ENCODE data around the gene GABPB2. TPM values are rescaled to one million over a fixed set of nuclear protein-coding genes. Genes with fewer than 3 reads are reported as not detected.

Gene GABPB2
- total and polyA plus RNA-seq, 4 donors = 0.94 to 13.3 (median 4.4) TPM

Small RNA genes within 50 kb of the gene (small RNA-seq; reads per million reads assigned to genes)
- gene RNU6-884P = not detected

Other genes with a start within 250 kb of the GABPB2 start
- gene ARNT, start 194.2 kb upstream of the GABPB2 start, total RNA-seq = 10 to 100 TPM; 23.2 to 45.9 TPM
- gene ARNT, start 194.2 kb upstream of the GABPB2 start, polyA plus RNA-seq = 10 to 100 TPM; 11.2 to 13.9 TPM
- gene CTXND2, start 183.6 kb upstream of the GABPB2 start, total RNA-seq = not detected
- gene CTXND2, start 183.6 kb upstream of the GABPB2 start, polyA plus RNA-seq = not detected
- 10 to 100 TPM; 20.8 to 23.7 TPM for gene SETDB1, start 144.4 kb upstream of the GABPB2 start, total RNA-seq
- 1 to 10 TPM; 5.4 to 7.3 TPM for gene SETDB1, start 144.4 kb upstream of the GABPB2 start, polyA plus RNA-seq
- gene CERS2, start 95.9 kb upstream of the GABPB2 start, total RNA-seq = 100 to 1,000 TPM; 212 to 346 TPM
- gene CERS2, start 95.9 kb upstream of the GABPB2 start, polyA plus RNA-seq = 100 to 1,000 TPM; 215 to 340 TPM
- 10 to 100 TPM; 15.8 to 18.2 TPM for gene ANXA9, start 88.5 kb upstream of the GABPB2 start, total RNA-seq
- gene ANXA9, start 88.5 kb upstream of the GABPB2 start, polyA plus RNA-seq = 10 to 100 TPM in 1 of 2 donors, 1 to 10 TPM in 1; 7.5 to 24.0 TPM
- gene MINDY1, start 63.9 kb upstream of the GABPB2 start, total RNA-seq = 10 to 100 TPM in 1 of 2 donors, 1 to 10 TPM in 1; 9.8 to 21.3 TPM
- gene MINDY1, start 63.9 kb upstream of the GABPB2 start, polyA plus RNA-seq = 1 to 10 TPM; 7.3 to 8.3 TPM
- gene PRUNE1, start 62.3 kb upstream of the GABPB2 start, total RNA-seq = 1 to 10 TPM; 6.1 to 9.0 TPM
- gene PRUNE1, start 62.3 kb upstream of the GABPB2 start, polyA plus RNA-seq = 10 to 100 TPM in 1 of 2 donors, 1 to 10 TPM in 1; 9.9 to 10.6 TPM
- gene BNIPL, start 34.2 kb upstream of the GABPB2 start, total RNA-seq = under 1 TPM; 0.09 to 0.84 TPM
- gene BNIPL, start 34.2 kb upstream of the GABPB2 start, polyA plus RNA-seq = under 1 TPM; 0.13 to 0.15 TPM
- 1 to 10 TPM; 1.5 to 2.2 TPM for gene C1orf56, start 23.0 kb upstream of the GABPB2 start, total RNA-seq
- gene C1orf56, start 23.0 kb upstream of the GABPB2 start, polyA plus RNA-seq = 10 to 100 TPM in 1 of 2 donors, 1 to 10 TPM in 1; 4.3 to 11.2 TPM
- gene CDC42SE1, start 11.1 kb upstream of the GABPB2 start, total RNA-seq = 10 to 100 TPM; 16.7 to 28.1 TPM
- 10 to 100 TPM in 1 of 2 donors, 1 to 10 TPM in 1; 9.5 to 16.7 TPM for gene CDC42SE1, start 11.1 kb upstream of the GABPB2 start, polyA plus RNA-seq
- gene MLLT11, start 10.4 kb upstream of the GABPB2 start, total RNA-seq = under 1 TPM; 0.17 to 0.23 TPM
- gene MLLT11, start 10.4 kb upstream of the GABPB2 start, polyA plus RNA-seq = under 1 TPM; 0.31 to 0.64 TPM
- 1 to 10 TPM; 1.4 to 1.5 TPM for gene SEMA6C, start 75.9 kb downstream of the GABPB2 start, total RNA-seq
- gene SEMA6C, start 75.9 kb downstream of the GABPB2 start, polyA plus RNA-seq = 1 to 10 TPM; 1.4 TPM
- 1 to 10 TPM; 4.4 to 8.7 TPM for gene TNFAIP8L2, start 85.9 kb downstream of the GABPB2 start, total RNA-seq
- 1 to 10 TPM; 2.9 to 3.8 TPM for gene TNFAIP8L2, start 85.9 kb downstream of the GABPB2 start, polyA plus RNA-seq
- gene LYSMD1, start 95.1 kb downstream of the GABPB2 start, total RNA-seq = 1 to 10 TPM; 2.8 to 4.4 TPM
- gene LYSMD1, start 95.1 kb downstream of the GABPB2 start, polyA plus RNA-seq = 1 to 10 TPM; 3.5 to 5.3 TPM
- gene SCNM1, start 95.4 kb downstream of the GABPB2 start, total RNA-seq = 10 to 100 TPM in 1 of 2 donors, 1 to 10 TPM in 1; 4.8 to 11.3 TPM
- 10 to 100 TPM in 1 of 2 donors, 1 to 10 TPM in 1; 9.7 to 14.3 TPM for gene SCNM1, start 95.4 kb downstream of the GABPB2 start, polyA plus RNA-seq
- gene TMOD4, start 105.2 kb downstream of the GABPB2 start, total RNA-seq = not detected
- gene TMOD4, start 105.2 kb downstream of the GABPB2 start, polyA plus RNA-seq = not detected
- gene VPS72, start 119.4 kb downstream of the GABPB2 start, total RNA-seq = 10 to 100 TPM; 11.3 to 16.0 TPM
- gene VPS72, start 119.4 kb downstream of the GABPB2 start, polyA plus RNA-seq = 10 to 100 TPM; 10.7 to 12.6 TPM
- gene PIP5K1A, start 127.8 kb downstream of the GABPB2 start, total RNA-seq = 10 to 100 TPM; 16.7 to 32.0 TPM
- gene PIP5K1A, start 127.8 kb downstream of the GABPB2 start, polyA plus RNA-seq = 10 to 100 TPM in 1 of 2 donors, 1 to 10 TPM in 1; 4.0 to 10.4 TPM
- gene PSMD4, start 184.0 kb downstream of the GABPB2 start, total RNA-seq = 10 to 100 TPM; 77.7 to 86.3 TPM
- 100 to 1,000 TPM in 1 of 2 donors, 10 to 100 TPM in 1; 87.7 to 108 TPM for gene PSMD4, start 184.0 kb downstream of the GABPB2 start, polyA plus RNA-seq
- gene ZNF687, start 211.5 kb downstream of the GABPB2 start, total RNA-seq = 1 to 10 TPM; 9.3 to 9.7 TPM
- 1 to 10 TPM; 2.7 to 6.4 TPM for gene ZNF687, start 211.5 kb downstream of the GABPB2 start, polyA plus RNA-seq

All from liver (tissue), 5 donors.